CD4-positive, alpha-beta T cell treated with Interferon gamma for 1 hour (primary cell): ENCODE data around the gene ERBB3.

Source experiments
- DNase-seq: peaks from one replicate; pipeline ENCODE4 v3.0.0-alpha.2; 2020

Gene ERBB3

DNA sequence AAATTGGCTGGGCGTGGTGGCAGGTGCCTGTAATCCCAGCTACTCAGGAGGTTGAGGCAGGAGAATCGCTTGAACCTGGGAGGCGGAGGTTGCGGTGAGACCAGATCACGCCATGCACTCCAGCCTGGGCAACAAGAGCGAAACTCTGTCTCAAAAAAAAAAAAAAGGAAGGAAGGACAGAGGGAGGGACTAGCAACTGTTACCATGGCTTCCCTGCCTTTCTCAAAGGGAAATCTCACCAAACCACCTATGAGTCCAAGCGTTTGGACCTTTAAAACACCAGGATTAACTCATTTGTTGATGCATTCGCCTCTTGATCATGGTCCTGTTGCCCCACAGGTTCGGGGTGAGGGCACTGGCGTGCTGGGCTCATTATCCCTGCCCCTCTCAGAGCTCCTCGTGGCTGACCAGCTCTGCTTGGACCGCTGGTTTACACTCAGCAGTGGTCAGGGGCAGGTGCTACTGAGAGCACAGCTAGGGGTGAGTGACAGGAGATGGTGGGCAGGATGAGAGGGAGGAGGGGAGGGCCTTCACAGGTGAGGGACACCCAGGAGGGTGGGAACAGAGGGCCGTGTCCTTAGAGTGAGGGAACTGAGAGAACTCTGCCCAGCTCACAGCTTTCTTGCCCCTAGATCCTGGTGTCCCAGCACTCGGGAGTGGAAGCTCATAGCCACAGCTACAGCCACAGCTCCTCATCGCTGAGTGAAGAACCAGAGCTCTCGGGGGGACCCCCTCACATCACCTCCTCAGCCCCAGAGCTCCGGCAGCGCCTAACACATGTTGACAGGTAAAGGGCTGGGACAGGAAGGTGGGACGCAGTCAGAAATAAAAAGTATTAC, 62.2 kb downstream of the ERBB3 start:
- no peak for DNase-seq

DNA sequence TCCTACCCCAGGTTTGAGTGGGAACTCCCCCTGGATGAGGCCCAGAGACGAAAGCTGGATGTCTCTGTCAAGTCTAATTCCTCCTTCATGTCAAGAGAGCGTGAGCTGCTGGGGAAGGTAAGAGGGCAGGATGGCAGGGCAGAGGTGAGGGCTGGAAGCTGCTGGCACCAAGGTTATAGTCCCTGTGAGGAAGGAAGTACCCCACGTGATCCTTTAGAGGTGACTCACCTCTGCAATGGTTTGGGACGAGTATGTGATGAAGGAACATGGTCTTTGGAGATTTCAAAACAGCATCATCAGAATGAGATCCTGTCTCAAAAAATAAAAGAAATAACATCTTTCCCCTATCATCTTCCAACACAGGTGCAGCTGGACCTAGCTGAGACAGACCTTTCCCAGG, 63.3 kb downstream of the ERBB3 start:
- no peak for DNase-seq

- DNase-seq = no peak
These were observed 63.9 kb downstream of the ERBB3 start for GRCh38 chr12:56143870-56144269.

GRCh38 chr12:56145217-56145616, 65.3 kb downstream of the ERBB3 start:
- DNase-seq = no peak

DNA sequence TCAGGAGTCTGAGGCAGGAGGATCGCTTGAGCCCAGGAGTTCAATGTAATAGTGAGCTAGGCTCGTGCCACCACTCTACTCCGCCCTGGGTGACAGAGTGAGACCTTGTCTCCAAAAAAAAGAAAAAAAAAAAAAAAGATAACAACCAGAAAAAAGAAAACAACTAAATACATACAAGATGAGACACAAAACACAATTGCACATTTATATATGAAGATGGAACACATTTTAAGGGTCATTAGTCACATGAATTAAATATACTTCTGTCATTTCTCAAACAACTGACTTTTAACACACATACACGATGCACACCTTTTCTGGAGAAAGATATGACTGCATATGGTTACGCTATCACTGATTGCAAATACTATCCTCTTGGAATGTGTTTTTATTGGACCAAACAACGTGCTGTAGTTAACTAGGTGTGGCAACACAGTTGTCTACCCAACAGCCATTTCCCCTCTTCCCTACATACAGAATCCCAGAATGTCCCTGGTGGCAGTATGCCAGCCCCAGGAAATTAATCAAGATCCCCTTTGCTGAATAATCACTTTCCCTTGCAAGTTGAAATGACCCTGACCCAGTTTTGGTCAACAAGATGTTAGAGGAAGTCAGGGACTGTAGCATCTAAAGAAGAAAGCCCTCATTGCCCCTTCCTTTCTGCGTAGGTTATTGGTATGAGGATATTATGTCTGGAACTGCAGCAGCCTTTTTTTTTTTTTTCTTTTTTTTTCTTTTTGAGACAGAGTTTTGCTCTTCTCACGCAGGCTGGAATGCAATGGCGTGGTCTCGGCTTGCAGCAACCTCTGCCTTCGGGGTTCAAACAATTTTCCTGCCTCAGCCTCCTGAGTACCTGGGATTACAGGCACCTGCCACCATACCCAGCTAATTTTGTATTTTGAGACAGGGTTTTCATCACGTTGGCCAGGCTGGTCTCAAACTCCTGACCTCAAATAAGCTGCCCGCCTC, 66.8 kb downstream of the ERBB3 start:
- no peak for DNase-seq

DNA sequence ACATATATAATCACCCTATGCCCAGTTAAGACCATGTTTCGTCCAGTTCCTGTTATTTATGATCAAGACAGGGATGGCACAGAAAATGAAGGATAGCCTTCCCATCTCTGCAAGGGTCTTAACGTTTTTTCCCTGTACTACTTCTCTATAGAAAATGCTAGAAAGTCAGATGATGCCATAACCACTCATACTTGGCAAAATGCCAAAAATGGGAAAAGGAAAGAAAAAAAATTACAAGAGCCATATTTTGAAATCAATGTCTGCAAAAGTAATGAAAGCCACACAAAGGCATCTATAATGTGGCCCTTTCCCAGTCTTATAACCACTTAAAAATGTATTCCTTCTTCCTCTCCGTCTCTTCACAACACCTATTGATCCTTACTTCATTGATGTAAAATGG, 70.6 kb downstream of the ERBB3 start:
- no peak for DNase-seq

GRCh38 chr12:56151672-56152131, 71.7 kb downstream of the ERBB3 start:
- DNase-seq = peak; percentile 52

- DNase-seq = peak; percentile 87
These were observed 72.3 kb downstream of the ERBB3 start, which contains the start of gene MYL6B for GRCh38 chr12:56152132-56152755. Gene MYL6B (plus strand): TSS chr12:56152587. CDS start chr12:56153919, 1,332 bp downstream.
